GM18508 (cell line): ENCODE data around the gene EPHA2.
"Not testable (repeated sequence)": the region's sequence is repeated elsewhere in the genome, so short reads cannot be mapped to it uniquely, and the experiment has no call there.

Experiments
- ATAC-seq: cut with Tn5 transposase; IDR thresholded peaks from one replicate; pipeline ENCODE4 v1.9.1; 2021; ENCODE audit warnings: moderate number of reproducible peaks; ENCODE audit not compliant: insufficient read depth, unreplicated experiment

Gene EPHA2

GRCh38 chr1:16107039-16107438 is 48.8 kb downstream of the EPHA2 start:
- not testable (repeated sequence) for ATAC-seq

- no peak for ATAC-seq
Observed at GRCh38 chr1:16101623-16102022, 54.2 kb downstream of the EPHA2 start.

- ATAC-seq, result no peak
Observed at GRCh38 chr1:16099412-16099811, 56.5 kb downstream of the EPHA2 start.

GRCh38 chr1:16095447-16095846 is 60.4 kb downstream of the EPHA2 start:
- ATAC-seq, result no peak

GRCh38 chr1:16094453-16095158 is 61.3 kb downstream of the EPHA2 start:
- no peak for ATAC-seq

GRCh38 chr1:16093611-16094010 is 62.3 kb downstream of the EPHA2 start:
- no peak for ATAC-seq

- no peak for ATAC-seq
Observed at GRCh38 chr1:16092923-16093511, 62.9 kb downstream of the EPHA2 start.

GRCh38 chr1:16092097-16092922 is 63.6 kb downstream of the EPHA2 start:
- ATAC-seq, result no peak

- no peak for ATAC-seq
Observed at GRCh38 chr1:16091296-16091695, 64.6 kb downstream of the EPHA2 start.

- no peak for ATAC-seq
Observed at GRCh38 chr1:16090076-16090826, 65.6 kb downstream of the EPHA2 start.

- no peak for ATAC-seq
Observed at GRCh38 chr1:16088996-16089395, 66.9 kb downstream of the EPHA2 start.

GRCh38 chr1:16088351-16088911 is 67.4 kb downstream of the EPHA2 start:
- no peak for ATAC-seq

GRCh38 chr1:16087733-16088132 is 68.1 kb downstream of the EPHA2 start:
- no peak for ATAC-seq

- ATAC-seq, result no peak
Observed at GRCh38 chr1:16085522-16085921, 70.3 kb downstream of the EPHA2 start.

GRCh38 chr1:16083486-16083885 is 72.4 kb downstream of the EPHA2 start:
- no peak for ATAC-seq

GRCh38 chr1:16082283-16083038 is 73.4 kb downstream of the EPHA2 start:
- no peak for ATAC-seq

GRCh38 chr1:16081636-16082035 is 74.2 kb downstream of the EPHA2 start:
- no peak for ATAC-seq

GRCh38 chr1:16080422-16081150 is 75.3 kb downstream of the EPHA2 start:
- no peak for ATAC-seq
